ENCODE measurements around the gene NAA25. TPM values are rescaled to one million over a fixed set of nuclear protein-coding genes. Genes with fewer than 3 reads are reported as not detected.
A peak's percentile ranks its signal among the peaks of the same experiment; 100 is the strongest.

NAA25 gene
- total and polyA plus RNA-seq, 2 donors (not counting 3 experiments of a cell fraction or from before 2014, with no cell fraction given), result 5.3 to 25.5 TPM

- CTCF ChIA-PET, result interaction anchor here (1.0 to 1.9 kb wide), 3 partner anchors 9 to 16 kb away, joined by 3 to 8 read pairs (median 4); partner anchors contain the start of gene TRAFD1
- peak; percentile 90 for FAIRE-seq
Observed at GRCh38 chr12:112116232-112117060, 7.9 kb upstream of the NAA25 start.

More at GRCh38 chr12:112116232-112117060, 7.9 kb upstream of the NAA25 start:
- Histone ChIP-seq H3K9me3 (replicated peaks; ENCODE audit: control insufficient read depth, insufficient read depth, low read length) (no peaks in the 10 kb centered on the region), H3K4me2 (ENCODE audit: insufficient read depth, low read length) (peak overlapping the region; percentile 5), H3K4me1 (ENCODE audit: control insufficient read depth, extremely low read depth, insufficient read depth, low read length) (peaks cover 6% of the 10 kb centered on the region), H3K9me1 (replicated peaks; ENCODE audit: control insufficient read depth, extremely low read depth, insufficient read depth, low read length) (no peaks in the 10 kb centered on the region), H3K79me2 (ENCODE audit: control insufficient read depth, insufficient read depth, low read length) (no peaks in the 10 kb centered on the region), H3K27me3 (ENCODE audit: control insufficient read depth in 2 of 2, insufficient read depth in 2 of 2, low read length in 2 of 2) (no peaks in the 10 kb centered on the region), H3K36me3 (ENCODE audit: control insufficient read depth in 2 of 2, extremely low read depth in 1 of 2, insufficient read depth in 2 of 2, low read length in 2 of 2) (no peaks in the 10 kb centered on the region), H2AFZ (ENCODE audit: low read depth, low read length) (peak overlapping the region; percentile 82), H3K27ac (ENCODE audit: insufficient read depth, low read depth, low read length) (peak overlapping the region; percentile 18), H3K9ac (replicated peaks; ENCODE audit: extremely low read depth, insufficient read depth, low read length) (no peak overlapping the region), H3K4me3 (replicated peaks in 1 of 3; ENCODE audit: insufficient read depth in 1 of 3, low read depth in 1 of 3, low read length in 3 of 3) (no peak overlapping the region), H4K20me1 (replicated peaks; ENCODE audit: control insufficient read depth, extremely low read depth, insufficient read depth, low read length) (no peaks in the 10 kb centered on the region)
- POLR2A ChIA-PET, result interaction anchor here (2.7 kb wide), 1 partner anchor 9 kb away, joined by 13 read pairs; the partner anchor contains the start of gene TRAFD1
- DNase-seq (ENCODE audit: low read depth, low spot score), result peak; percentile 82
- TSS peak; percentile 30 for BruUV-seq (replicated peaks)
- dilution Hi-C loops (cut with MboI; ENCODE audit: extremely low pct_ligation_motif_present, low sequenced_read_pairs) (no loop called here), intact Hi-C loops (cut with micrococcal nuclease) (loop anchor here (1.0 kb wide), 1 partner anchor 9 kb away; the partner anchor contains the start of gene TRAFD1)
- TF ChIP-seq JUN (IDR thresholded peaks at IDR 0.05; ENCODE audit: borderline replicate concordance, insufficient read depth, insufficient read length, low read depth) (no peak), POLR2AphosphoS5 (IDR thresholded peaks at IDR 0.05; ENCODE audit: insufficient read depth, low read depth, low read length) (peak; percentile 17), POLR2A (IDR thresholded peaks at IDR 0.05; ENCODE audit: low read depth, low read length) (peak; percentile 76), EZH2 (IDR thresholded peaks at IDR 0.05; ENCODE audit: borderline replicate concordance, low read depth, low read length, severe bottlenecking) (no peak), GATA2 (IDR thresholded peaks at IDR 0.05; ENCODE audit: insufficient read depth, insufficient read length, low read depth, low read length) (peak; percentile 11)
- TF ChIP-seq, protein P1, sequence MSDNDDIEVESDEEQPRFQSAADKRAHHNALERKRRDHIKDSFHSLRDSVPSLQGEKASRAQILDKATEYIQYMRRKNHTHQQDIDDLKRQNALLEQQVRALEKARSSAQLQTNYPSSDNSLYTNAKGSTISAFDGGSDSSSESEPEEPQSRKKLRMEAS (IDR thresholded peaks at IDR 0.05; ENCODE audit: insufficient read depth, insufficient read length), result no peak

Measured in endothelial cell of umbilical vein (primary cell).